Neural progenitor cell (in vitro differentiated cells): Measurements from ENCODE around the gene STK33. TPM values are rescaled to one million over a fixed set of nuclear protein-coding genes. Genes with fewer than 3 reads are reported as not detected.

Experiments
- DNase-seq: peaks from one replicate; pipeline ENCODE4 v3.0.0-alpha.2; 2016; ENCODE audit warnings: low spot score
- H2AFZ ChIP-seq: fragments of 200-600 bp; sonication (generic); replicated peaks from 2 replicates; pipeline ENCODE4 v1.6.1; 2016; ENCODE audit warnings: antibody characterized with exemption
- H3F3A ChIP-seq: fragments of 200-600 bp; sonication (generic); 2 replicates; pipeline ENCODE4 v1.6.1; 2016; ENCODE audit warnings: antibody characterized with exemption, low read depth
- H3K27ac ChIP-seq: fragments of 200-600 bp; sonication (generic); 2 replicates; pipeline ENCODE4 v1.5.1; 2016; ENCODE audit warnings: mild to moderate bottlenecking
- H3K27me3 ChIP-seq: fragments of 200-600 bp; sonication (generic); 2 replicates; pipeline ENCODE4 v1.6.1; 2016; ENCODE audit warnings: mild to moderate bottlenecking, moderate library complexity
- H3K36me3 ChIP-seq: fragments of 200-600 bp; sonication (generic); 2 replicates; pipeline ENCODE4 v1.5.1; 2016
- H3K4me1 ChIP-seq: fragments of 200-600 bp; sonication (generic); 2 replicates; pipeline ENCODE4 v1.6.1; 2016; ENCODE audit warnings: mixed run types
- H3K4me2 ChIP-seq: fragments of 200-600 bp; sonication (generic); 2 replicates; pipeline ENCODE4 v1.6.1; 2016
- H3K4me3 ChIP-seq: fragments of 200-600 bp; sonication (generic); 2 replicates; pipeline ENCODE4 v1.5.1; 2016
- H3K79me2 ChIP-seq: fragments of 200-600 bp; sonication (generic); 2 replicates; pipeline ENCODE4 v1.6.1; 2016; ENCODE audit warnings: low read depth
- H3K9ac ChIP-seq: fragments of 200-600 bp; sonication (generic); 2 replicates; pipeline ENCODE4 v1.6.1; 2016
- H3K9me3 ChIP-seq: fragments of 200-600 bp; sonication (generic); 2 replicates; pipeline ENCODE4 v1.5.1; 2016; ENCODE audit warnings: low read depth
- H4K20me1 ChIP-seq: fragments of 200-600 bp; sonication (generic); 2 replicates; pipeline ENCODE4 v1.6.1; 2016; ENCODE audit warnings: low read depth
- H3K27ac Mint-ChIP-seq: 3 replicates; pipeline ENCODE4 v1.8.0; 2021; ENCODE audit warnings: mixed read lengths
- H3K27me3 Mint-ChIP-seq: 2 replicates; pipeline ENCODE4 v1.8.0; 2022; ENCODE audit warnings: low read depth, mild to moderate bottlenecking, inconsistent platforms, moderate library complexity, mixed read lengths; ENCODE audit not compliant: insufficient read depth
- H3K36me3 Mint-ChIP-seq: 3 replicates; pipeline ENCODE4 v1.8.0; 2021; ENCODE audit warnings: mixed read lengths
- H3K4me1 Mint-ChIP-seq: 3 replicates; pipeline ENCODE4 v1.8.0; 2021; ENCODE audit warnings: mixed read lengths
- H3K4me3 Mint-ChIP-seq: 3 replicates; pipeline ENCODE4 v1.8.0; 2021; ENCODE audit warnings: mild to moderate bottlenecking, moderate library complexity, mixed read lengths
- H3K9me3 Mint-ChIP-seq: 3 replicates; pipeline ENCODE4 v1.8.0; 2020; ENCODE audit warnings: mixed read lengths
- EZH2 ChIP-seq: fragments of 200-600 bp; sonication (generic); IDR thresholded peaks from 2 replicates; pipeline ENCODE4 v1.6.1; 2017; ENCODE audit warnings: antibody characterized with exemption, mild to moderate bottlenecking, moderate library complexity
- EZH2phosphoT487 ChIP-seq: fragments of 200-600 bp; sonication (generic); IDR thresholded peaks from 2 replicates; pipeline ENCODE4 v1.6.1; 2017; ENCODE audit warnings: antibody characterized with exemption
- total RNA-seq: library from RNA; depleted of rRNA; stranded (reverse); fragments of >200 nt; gene quantifications from 2 replicates; pipeline ENCODE4 v1.2.3, GENCODE V29; 2015; ENCODE audit warnings: low replicate concordance
- TF ChIP-seq, protein P1 (sequence below): fragments of 200-600 bp; sonication (generic); IDR thresholded peaks from 2 replicates; pipeline ENCODE4 v1.5.1; 2017; ENCODE audit warnings: antibody characterized with exemption, mild to moderate bottlenecking

STK33 gene
- total RNA-seq, 1 donor from 2014 or later = 56.5 TPM

DNA sequence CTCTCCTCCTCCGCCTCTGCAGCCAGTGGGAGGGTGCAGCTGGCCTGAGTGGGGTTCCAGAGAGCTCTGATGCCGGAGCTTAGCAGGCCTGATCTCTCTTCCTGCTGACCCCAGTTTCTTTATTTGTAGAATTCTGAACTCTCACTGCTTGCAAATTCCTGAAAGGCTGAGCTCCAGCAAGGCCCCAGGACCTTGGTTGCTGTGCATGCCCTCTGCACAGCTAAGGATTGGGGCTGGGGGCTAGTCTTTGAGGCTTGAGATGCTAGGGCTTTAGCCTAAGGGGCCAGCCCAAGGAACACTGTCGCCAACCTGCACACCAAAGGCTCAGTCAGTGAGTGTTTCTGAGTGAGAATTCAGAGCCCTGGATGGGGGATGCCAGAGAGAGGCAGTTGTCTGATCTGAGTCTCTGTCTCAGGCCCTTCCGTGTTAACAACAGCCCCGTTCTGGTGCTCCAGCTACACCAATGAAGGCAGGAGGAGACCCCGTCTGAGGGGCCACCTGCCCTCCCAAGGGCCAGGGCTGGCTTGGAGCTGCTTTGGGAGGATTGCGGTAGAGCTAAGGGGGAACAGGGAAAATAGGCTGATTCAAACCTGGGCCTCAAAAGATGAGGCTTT lies 224.3 kb downstream of the STK33 start:
- H3K27ac Mint-ChIP-seq = peak overlapping the region; percentile 8
- no peak for TF ChIP-seq EZH2phosphoT487
- TF ChIP-seq EZH2 = no peak
- TF ChIP-seq, protein P1, sequence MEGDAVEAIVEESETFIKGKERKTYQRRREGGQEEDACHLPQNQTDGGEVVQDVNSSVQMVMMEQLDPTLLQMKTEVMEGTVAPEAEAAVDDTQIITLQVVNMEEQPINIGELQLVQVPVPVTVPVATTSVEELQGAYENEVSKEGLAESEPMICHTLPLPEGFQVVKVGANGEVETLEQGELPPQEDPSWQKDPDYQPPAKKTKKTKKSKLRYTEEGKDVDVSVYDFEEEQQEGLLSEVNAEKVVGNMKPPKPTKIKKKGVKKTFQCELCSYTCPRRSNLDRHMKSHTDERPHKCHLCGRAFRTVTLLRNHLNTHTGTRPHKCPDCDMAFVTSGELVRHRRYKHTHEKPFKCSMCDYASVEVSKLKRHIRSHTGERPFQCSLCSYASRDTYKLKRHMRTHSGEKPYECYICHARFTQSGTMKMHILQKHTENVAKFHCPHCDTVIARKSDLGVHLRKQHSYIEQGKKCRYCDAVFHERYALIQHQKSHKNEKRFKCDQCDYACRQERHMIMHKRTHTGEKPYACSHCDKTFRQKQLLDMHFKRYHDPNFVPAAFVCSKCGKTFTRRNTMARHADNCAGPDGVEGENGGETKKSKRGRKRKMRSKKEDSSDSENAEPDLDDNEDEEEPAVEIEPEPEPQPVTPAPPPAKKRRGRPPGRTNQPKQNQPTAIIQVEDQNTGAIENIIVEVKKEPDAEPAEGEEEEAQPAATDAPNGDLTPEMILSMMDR = no peak
- Histone ChIP-seq H2AFZ (no peak overlapping the region), H3K27me3 (no peaks in the 10 kb centered on the region), H3K4me3 (no peak overlapping the region), H3K36me3 (no peaks in the 10 kb centered on the region), H3K27ac (no peak overlapping the region), H3K9me3 (no peaks in the 10 kb centered on the region), H3K4me1 (peaks cover 7% of the 10 kb centered on the region), H3K9ac (no peak overlapping the region), H3K4me2 (peak overlapping the region; percentile 27), H3K79me2 (no peaks in the 10 kb centered on the region), H3F3A (no peaks in the 10 kb centered on the region), H4K20me1 (no peaks in the 10 kb centered on the region)
- no peak for DNase-seq
- H3K4me3 Mint-ChIP-seq = no peak overlapping the region
- no peaks in the 10 kb centered on the region for H3K9me3 Mint-ChIP-seq
- no peaks in the 10 kb centered on the region for H3K27me3 Mint-ChIP-seq
- H3K4me1 Mint-ChIP-seq = peaks cover 6% of the 10 kb centered on the region
- H3K36me3 Mint-ChIP-seq = peaks cover 4% of the 10 kb centered on the region

DNA sequence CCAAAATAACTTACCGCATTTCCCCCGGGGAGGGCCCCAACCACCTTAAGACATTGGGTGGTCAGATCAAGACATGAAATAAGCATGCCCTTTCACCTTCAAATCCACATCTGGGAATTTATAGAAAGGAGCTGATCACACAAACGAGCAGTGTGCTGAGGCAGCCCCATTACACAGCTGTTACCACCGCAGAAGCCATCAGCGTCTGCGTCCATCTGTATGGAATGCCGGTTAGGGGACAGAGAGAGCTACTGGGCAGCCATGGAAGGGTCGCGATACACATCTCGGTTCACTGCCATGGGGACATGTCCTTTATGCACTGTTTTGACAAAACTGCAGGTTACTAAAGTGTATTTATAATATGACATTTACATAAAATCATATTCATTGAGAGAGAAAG lies 225.3 kb downstream of the STK33 start:
- Histone ChIP-seq H3K36me3 (no peaks in the 10 kb centered on the region), H3K27ac (no peak overlapping the region), H3K27me3 (no peaks in the 10 kb centered on the region), H3K9me3 (no peaks in the 10 kb centered on the region), H3K4me1 (peaks cover 7% of the 10 kb centered on the region), H3K79me2 (no peaks in the 10 kb centered on the region), H4K20me1 (no peaks in the 10 kb centered on the region), H3F3A (no peaks in the 10 kb centered on the region), H3K4me3 (no peak overlapping the region), H3K9ac (no peak overlapping the region), H3K4me2 (no peak overlapping the region), H2AFZ (no peak overlapping the region)
- Mint-ChIP-seq H3K9me3 (no peaks in the 10 kb centered on the region), H3K4me1 (peaks cover 6% of the 10 kb centered on the region), H3K4me3 (no peak overlapping the region), H3K27me3 (no peaks in the 10 kb centered on the region), H3K27ac (no peak overlapping the region), H3K36me3 (peaks cover 2% of the 10 kb centered on the region)
- no peak for DNase-seq
- TF ChIP-seq, protein P1 = no peak
- TF ChIP-seq EZH2phosphoT487 (no peak), EZH2 (no peak)

DNA sequence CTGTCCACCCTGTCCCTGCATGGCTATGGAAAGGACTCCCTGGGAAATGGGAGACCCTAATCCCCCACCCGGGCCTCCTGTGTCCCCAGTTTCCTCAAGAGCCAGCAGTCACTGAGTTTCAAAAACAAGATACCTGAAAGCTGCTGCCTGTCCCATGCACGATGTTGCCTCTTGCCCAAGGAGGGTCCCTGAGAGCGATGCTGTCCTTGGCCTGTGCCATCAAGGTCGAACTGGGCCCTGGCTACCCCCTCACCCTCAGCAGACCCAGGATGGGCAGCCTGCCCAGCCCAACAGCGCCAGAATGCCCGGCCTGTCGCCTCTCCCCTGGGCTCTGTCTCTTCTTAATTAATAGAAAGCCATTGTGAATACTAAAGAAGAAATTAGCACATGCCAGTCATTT lies 225.8 kb downstream of the STK33 start:
- no peaks in the 10 kb centered on the region for H3K9me3 ChIP-seq
- no peak overlapping the region for H3K9ac ChIP-seq
- no peak overlapping the region for H3K4me3 Mint-ChIP-seq
- H4K20me1 ChIP-seq = no peaks in the 10 kb centered on the region
- no peak overlapping the region for H3K27ac ChIP-seq
- peaks cover under 1% of the 10 kb centered on the region for H3K36me3 Mint-ChIP-seq
- no peak for DNase-seq
- H3F3A ChIP-seq = no peaks in the 10 kb centered on the region
- peaks cover 6% of the 10 kb centered on the region for H3K4me1 Mint-ChIP-seq
- no peaks in the 10 kb centered on the region for H3K27me3 ChIP-seq
- H3K27me3 Mint-ChIP-seq = no peaks in the 10 kb centered on the region
- H3K4me1 ChIP-seq = peaks cover 7% of the 10 kb centered on the region
- H2AFZ ChIP-seq = no peak overlapping the region
- H3K4me3 ChIP-seq = no peak overlapping the region
- no peak overlapping the region for H3K27ac Mint-ChIP-seq
- H3K79me2 ChIP-seq = no peaks in the 10 kb centered on the region
- no peaks in the 10 kb centered on the region for H3K36me3 ChIP-seq
- no peak for TF ChIP-seq EZH2
- TF ChIP-seq, protein P1 = no peak
- no peak for TF ChIP-seq EZH2phosphoT487
- H3K4me2 ChIP-seq = no peak overlapping the region
- no peaks in the 10 kb centered on the region for H3K9me3 Mint-ChIP-seq
